NK-92 (cell line): ENCODE data around the gene NAGS.
"Not testable (repeated sequence)": the region's sequence is repeated elsewhere in the genome, so short reads cannot be mapped to it uniquely, and the experiment has no call there.

Experiments
- DNase-seq: peaks from one replicate; lab custom pipeline; 2025; ENCODE audit not compliant: unreplicated experiment; lab: John Stamatoyannopoulos, UW

Gene NAGS

GRCh38 chr17:44006272-44006597, 1.8 kb downstream of the NAGS start:
- no peak for DNase-seq

- DNase-seq, result peak; percentile 85
Observed at GRCh38 chr17:44006598-44007345, 2.4 kb downstream of the NAGS start.

GRCh38 chr17:44007346-44008204, 3.2 kb downstream of the NAGS start:
- no peak for DNase-seq

- DNase-seq, result no peak
Observed at GRCh38 chr17:44008205-44008909, 3.9 kb downstream of the NAGS start.

- DNase-seq, result no peak
Observed at GRCh38 chr17:44010966-44011647, 6.7 kb downstream of the NAGS start.

- DNase-seq, result no peak
Observed at GRCh38 chr17:44011876-44012275, 7.5 kb downstream of the NAGS start.

- DNase-seq, result no peak
Observed at GRCh38 chr17:44012391-44012790, 8.0 kb downstream of the NAGS start.

GRCh38 chr17:44012874-44013273, 8.5 kb downstream of the NAGS start:
- DNase-seq, result no peak

- no peak for DNase-seq
Observed at GRCh38 chr17:44014133-44014436, 9.7 kb downstream of the NAGS start.

GRCh38 chr17:44014437-44015172, 10.2 kb downstream of the NAGS start, which contains the start of gene TMEM101:
TMEM101 (minus strand) TSS chr17:44014963; CDS start chr17:44014952, 11 bp downstream.
- no peak for DNase-seq

GRCh38 chr17:44021227-44021626, 16.8 kb downstream of the NAGS start:
- DNase-seq, result not testable (repeated sequence)

- DNase-seq, result no peak
Observed at GRCh38 chr17:44022246-44022645, 17.8 kb downstream of the NAGS start.

- DNase-seq, result no peak
Observed at GRCh38 chr17:44023545-44024270, 19.3 kb downstream of the NAGS start.

- no peak for DNase-seq
Observed at GRCh38 chr17:44024271-44024663, 19.8 kb downstream of the NAGS start.

- DNase-seq, result no peak
Observed at GRCh38 chr17:44024853-44025252, 20.4 kb downstream of the NAGS start.

GRCh38 chr17:44029736-44030135, 25.3 kb downstream of the NAGS start:
- DNase-seq, result no peak

- no peak for DNase-seq
Observed at GRCh38 chr17:44030482-44030881, 26.1 kb downstream of the NAGS start.

GRCh38 chr17:44033861-44034408, 29.5 kb downstream of the NAGS start:
- DNase-seq, result no peak

GRCh38 chr17:44034688-44035087, 30.3 kb downstream of the NAGS start:
- not testable (repeated sequence) for DNase-seq

GRCh38 chr17:44037471-44037870, 33.0 kb downstream of the NAGS start:
- DNase-seq, result no peak
